HG02759 (cell line): ENCODE results near the gene TTYH3.
"Not testable (repeated sequence)": the region's sequence is repeated elsewhere in the genome, so short reads cannot be mapped to it uniquely, and the experiment has no call there.

Experiments used
- ATAC-seq: cut with Tn5 transposase; IDR thresholded peaks from one replicate; pipeline ENCODE4 v1.9.1; 2021; ENCODE audit warnings: mild to moderate bottlenecking, moderate library complexity; ENCODE audit not compliant: unreplicated experiment

TTYH3 gene

GRCh38 chr7:2631946-2632732 lies at the start of gene TTYH3:
Gene TTYH3 (plus strand): TSS chr7:2631986. CDS start chr7:2632156, 170 bp downstream.
- ATAC-seq, result peak; percentile 52

GRCh38 chr7:2582006-2582735 lies 49.6 kb upstream of the TTYH3 start:
- no peak for ATAC-seq

GRCh38 chr7:2583798-2584580 lies 47.8 kb upstream of the TTYH3 start:
- no peak for ATAC-seq

GRCh38 chr7:2585446-2585845 lies 46.3 kb upstream of the TTYH3 start:
- no peak for ATAC-seq

- no peak for ATAC-seq
These were observed 45.3 kb upstream of the TTYH3 start for GRCh38 chr7:2586326-2587020.

- no peak for ATAC-seq
These were observed 44.7 kb upstream of the TTYH3 start for GRCh38 chr7:2587134-2587533.

GRCh38 chr7:2587778-2588177 lies 44.0 kb upstream of the TTYH3 start:
- ATAC-seq, result no peak

- no peak for ATAC-seq
These were observed 42.4 kb upstream of the TTYH3 start for GRCh38 chr7:2589341-2589740.

GRCh38 chr7:2589941-2590340 lies 41.8 kb upstream of the TTYH3 start:
- not testable (repeated sequence) for ATAC-seq

GRCh38 chr7:2592375-2592865 lies 39.4 kb upstream of the TTYH3 start:
- ATAC-seq, result no peak

- ATAC-seq, result no peak
These were observed 38.6 kb upstream of the TTYH3 start for GRCh38 chr7:2593036-2593727.

- no peak for ATAC-seq
These were observed 37.2 kb upstream of the TTYH3 start for GRCh38 chr7:2594599-2594998.

GRCh38 chr7:2595258-2595860 lies 36.4 kb upstream of the TTYH3 start:
- no peak for ATAC-seq

GRCh38 chr7:2596464-2597272 lies 35.1 kb upstream of the TTYH3 start:
- no peak for ATAC-seq

GRCh38 chr7:2597273-2597640 lies 34.5 kb upstream of the TTYH3 start:
- ATAC-seq, result no peak

- no peak for ATAC-seq
These were observed 33.5 kb upstream of the TTYH3 start for GRCh38 chr7:2598154-2598823.

- ATAC-seq, result no peak
These were observed 30.7 kb upstream of the TTYH3 start for GRCh38 chr7:2601065-2601464.

- ATAC-seq, result no peak
These were observed 29.9 kb upstream of the TTYH3 start for GRCh38 chr7:2601907-2602306.
